Measurements from ENCODE around the gene DKK1.
"Not testable (repeated sequence)": the region's sequence is repeated elsewhere in the genome, so short reads cannot be mapped to it uniquely, and the experiment has no call there.

The DKK1 gene

GRCh38 chr10:52332815-52333214 is 18.7 kb downstream of the DKK1 start:
- no peak overlapping the region for H3K4me3 ChIP-seq (ENCODE audit: low read length)
- TF ChIP-seq ZNF274 (IDR thresholded peaks at IDR 0.05; ENCODE audit: low read depth, low read length) = no peak

DNA sequence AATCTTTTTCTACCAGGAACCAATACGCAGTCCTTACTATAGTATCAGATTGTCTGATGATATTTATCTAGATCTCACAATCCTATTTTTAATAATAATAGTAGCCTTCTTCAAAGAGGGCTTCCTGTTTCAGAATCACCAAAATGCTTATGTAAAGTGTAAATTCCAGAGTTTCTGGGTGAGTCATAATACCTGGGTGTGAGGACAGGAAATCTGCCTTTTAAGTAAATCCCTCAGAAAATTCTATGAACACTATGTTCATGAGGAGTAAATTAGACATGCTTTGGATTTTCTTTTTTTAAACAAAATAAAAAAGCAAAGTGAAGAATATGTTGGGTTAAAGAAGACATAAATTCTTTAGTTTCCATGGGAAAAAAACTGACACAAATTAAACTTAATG is 20.5 kb downstream of the DKK1 start:
- no peak for TF ChIP-seq ZNF274 (IDR thresholded peaks at IDR 0.05; ENCODE audit: low read depth, low read length)

GRCh38 chr10:52335665-52336064 is 21.6 kb downstream of the DKK1 start:
- no peak overlapping the region for H3K4me3 ChIP-seq (ENCODE audit: low read length)
- TF ChIP-seq ZNF274 (IDR thresholded peaks at IDR 0.05; ENCODE audit: low read depth, low read length) = no peak

More for the DNA sequence above, 20.5 kb downstream of the DKK1 start:
- H3K4me3 ChIP-seq (ENCODE audit: low read length) = no peak overlapping the region

GRCh38 chr10:52337225-52337624 is 23.1 kb downstream of the DKK1 start:
- H3K4me3 ChIP-seq (ENCODE audit: low read length) = no peak overlapping the region
- no peak for TF ChIP-seq ZNF274 (IDR thresholded peaks at IDR 0.05; ENCODE audit: low read depth, low read length)

DNA sequence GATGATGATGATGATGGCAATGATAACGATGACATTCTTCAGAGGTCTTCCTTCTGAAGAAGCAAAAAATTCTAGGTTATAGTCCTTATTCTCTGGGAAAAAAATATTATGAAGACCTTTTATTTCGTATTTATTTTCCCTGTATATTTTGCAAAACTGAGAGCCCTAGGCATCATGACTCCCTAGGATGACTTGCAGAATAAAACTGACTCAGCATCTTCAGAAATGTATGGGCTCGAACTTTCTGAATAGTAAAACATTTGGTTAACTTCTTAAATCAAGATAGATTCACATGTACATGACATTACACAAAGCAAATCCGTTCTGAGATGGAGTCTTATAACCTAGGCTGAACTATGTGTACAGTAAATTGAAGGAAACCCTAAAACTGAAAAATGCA is 29.4 kb downstream of the DKK1 start:
- TF ChIP-seq ZNF274 (IDR thresholded peaks at IDR 0.05; ENCODE audit: low read depth, low read length) = no peak
- no peak overlapping the region for H3K4me3 ChIP-seq (ENCODE audit: low read length)

DNA sequence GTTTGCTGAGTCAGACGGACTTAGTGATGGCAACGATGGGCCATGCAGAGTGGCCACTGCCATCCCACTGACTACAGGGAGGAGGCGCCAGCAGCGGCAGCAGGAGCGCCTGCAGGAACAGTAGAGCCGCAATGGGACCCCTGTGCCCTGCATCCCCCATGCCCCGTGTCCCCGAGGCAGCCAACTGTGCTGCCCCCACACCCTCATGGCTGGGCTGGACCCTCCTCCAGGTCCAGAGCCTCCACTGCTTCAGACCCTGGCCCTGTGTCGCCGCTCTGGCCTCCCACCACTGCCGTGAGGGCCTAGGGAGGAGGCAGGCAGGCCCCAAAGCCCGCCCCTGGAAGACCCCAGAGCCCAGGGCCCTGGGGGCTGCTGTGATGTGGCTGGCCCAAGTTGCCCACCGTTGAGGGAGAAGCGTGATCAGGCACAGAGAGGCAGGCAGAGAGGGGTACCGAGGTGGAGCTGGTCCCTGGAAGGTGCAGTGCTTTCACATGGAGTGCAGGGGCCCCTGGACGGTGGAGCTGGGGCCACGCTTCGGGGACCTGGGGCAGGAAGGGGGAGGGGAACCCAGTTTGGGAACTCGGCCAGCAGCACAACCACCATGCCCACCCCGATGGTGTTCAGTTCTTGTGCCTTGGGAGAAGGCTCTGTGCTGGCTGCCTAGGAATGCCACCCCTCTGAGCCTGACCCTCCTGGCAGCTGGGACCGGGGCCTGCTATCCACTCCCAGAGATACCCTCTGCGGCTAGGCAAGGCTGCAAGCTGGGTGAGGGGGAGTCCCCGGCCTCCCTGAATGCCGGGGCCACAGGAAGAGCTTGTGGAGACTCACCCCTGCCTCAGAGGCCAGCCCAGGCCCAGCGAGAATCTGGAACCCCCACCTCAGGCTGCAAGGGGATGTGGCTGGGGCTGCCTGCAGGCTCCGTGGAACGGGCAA is 32.6 kb downstream of the DKK1 start:
- no peak overlapping the region for H3K4me3 ChIP-seq (ENCODE audit: low read length)
- no peak for TF ChIP-seq ZNF274 (IDR thresholded peaks at IDR 0.05; ENCODE audit: low read depth, low read length)

DNA sequence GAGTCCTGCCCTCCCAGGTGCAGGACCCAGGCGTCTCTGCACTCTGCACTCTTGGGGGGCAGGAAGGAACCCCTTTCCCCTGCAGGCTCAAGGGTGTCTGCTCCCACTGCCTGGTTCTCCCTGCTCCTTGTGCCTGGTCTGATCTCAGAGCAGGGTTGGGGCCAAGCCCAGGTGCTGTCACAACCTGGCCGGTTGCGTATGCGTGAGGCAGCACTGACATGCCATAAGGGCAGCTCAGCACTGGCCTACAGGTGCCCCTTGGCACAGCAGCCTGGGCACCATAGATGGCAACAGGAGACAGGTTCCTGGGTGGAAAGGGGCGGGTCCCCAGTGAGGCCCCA is 33.2 kb downstream of the DKK1 start:
- no peak overlapping the region for H3K4me3 ChIP-seq (ENCODE audit: low read length)

DNA sequence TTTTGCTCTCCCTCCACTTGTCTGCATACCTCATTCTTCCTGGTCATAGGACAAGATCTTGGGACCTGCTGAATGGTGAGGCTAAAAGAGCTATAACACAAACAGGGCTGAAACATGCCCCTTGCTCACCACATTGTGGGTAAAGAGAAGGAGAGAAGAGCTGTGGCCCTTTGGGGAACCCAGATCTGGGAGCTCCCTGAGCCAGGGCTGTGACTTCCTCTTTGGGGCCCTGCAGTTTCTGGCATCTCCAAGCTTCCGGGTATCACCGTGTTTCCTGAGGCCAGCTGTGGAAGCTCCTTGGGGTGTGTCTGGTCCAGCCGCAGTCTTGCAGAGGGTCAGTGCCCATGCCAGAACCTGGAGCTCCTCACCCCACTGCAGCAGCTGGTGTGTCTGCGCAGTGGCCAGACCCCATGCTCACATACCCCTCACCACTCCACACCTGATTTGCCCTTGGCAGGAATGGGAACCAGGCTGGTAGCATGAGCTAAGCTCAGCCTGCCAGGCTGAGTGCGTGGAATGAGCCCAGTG is 34.0 kb downstream of the DKK1 start:
- no peak for TF ChIP-seq ZNF274 (IDR thresholded peaks at IDR 0.05; ENCODE audit: low read depth, low read length)
- H3K4me3 ChIP-seq (ENCODE audit: low read length) = no peak overlapping the region

More for the DNA sequence above, 33.2 kb downstream of the DKK1 start:
- no peak for TF ChIP-seq ZNF274 (IDR thresholded peaks at IDR 0.05; ENCODE audit: low read depth, low read length)

- no peak overlapping the region for H3K4me3 ChIP-seq (ENCODE audit: low read length)
- TF ChIP-seq ZNF274 (IDR thresholded peaks at IDR 0.05; ENCODE audit: low read depth, low read length) = no peak
Observed at GRCh38 chr10:52351914-52352330, 37.8 kb downstream of the DKK1 start.

- no peak for TF ChIP-seq ZNF274 (IDR thresholded peaks at IDR 0.05; ENCODE audit: low read depth, low read length)
- H3K4me3 ChIP-seq (ENCODE audit: low read length) = no peak overlapping the region
Observed at GRCh38 chr10:52353205-52353604, 39.1 kb downstream of the DKK1 start.

- TF ChIP-seq ZNF274 (IDR thresholded peaks at IDR 0.05; ENCODE audit: low read depth, low read length) = no peak
- no peak overlapping the region for H3K4me3 ChIP-seq (ENCODE audit: low read length)
Observed at GRCh38 chr10:52353960-52354394, 39.9 kb downstream of the DKK1 start.

GRCh38 chr10:52357971-52358370 is 43.9 kb downstream of the DKK1 start:
- no peak overlapping the region for H3K4me3 ChIP-seq (ENCODE audit: low read length)
- TF ChIP-seq ZNF274 (IDR thresholded peaks at IDR 0.05; ENCODE audit: low read depth, low read length) = no peak

- H3K4me3 ChIP-seq (ENCODE audit: low read length) = no peak overlapping the region
- no peak for TF ChIP-seq ZNF274 (IDR thresholded peaks at IDR 0.05; ENCODE audit: low read depth, low read length)
Observed at GRCh38 chr10:52359441-52359840, 45.4 kb downstream of the DKK1 start.

GRCh38 chr10:52365547-52366432 is 51.7 kb downstream of the DKK1 start:
- H3K4me3 ChIP-seq (ENCODE audit: low read length) = not testable (repeated sequence)

Measured in GM08714 (cell line).